ENCODE data around the gene SLC6A18.

Gene SLC6A18

DNA sequence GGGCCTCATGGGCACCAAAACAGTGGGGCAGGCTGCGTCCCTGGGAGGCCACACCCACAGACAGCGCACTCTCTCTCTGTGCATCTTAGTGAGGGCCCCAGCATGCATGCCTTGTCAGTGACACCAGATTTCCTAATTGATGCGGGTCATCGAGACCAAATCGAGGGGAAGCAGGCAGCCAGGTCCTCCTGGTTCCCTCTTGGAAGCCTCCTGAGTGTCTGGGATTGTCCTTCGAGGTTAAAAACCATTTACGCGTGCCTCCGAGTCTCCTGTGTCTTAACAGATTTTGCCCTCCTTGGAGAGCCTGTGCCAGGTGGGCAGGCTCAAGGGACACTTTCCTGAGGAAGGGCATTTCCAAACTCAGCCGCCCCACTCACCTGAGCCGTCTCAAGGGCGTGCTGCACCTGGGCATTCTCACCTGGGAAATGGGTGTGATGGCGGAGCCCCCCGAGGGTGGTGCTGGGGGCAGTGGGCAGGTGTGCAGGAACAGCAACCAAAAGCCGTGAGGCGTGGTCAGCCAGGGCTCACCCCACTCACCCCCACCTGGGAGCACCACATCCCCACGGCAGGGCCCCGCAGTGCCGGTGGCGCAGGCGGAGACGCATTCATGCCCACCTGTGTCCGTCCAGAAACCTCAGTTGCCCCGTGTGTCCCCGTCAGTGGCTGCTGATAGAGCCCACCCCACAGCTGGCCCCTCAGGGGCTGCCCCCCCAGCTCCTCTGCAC lies 21.1 kb upstream of the SLC6A18 start:
- no peak for DNase-seq

DNA sequence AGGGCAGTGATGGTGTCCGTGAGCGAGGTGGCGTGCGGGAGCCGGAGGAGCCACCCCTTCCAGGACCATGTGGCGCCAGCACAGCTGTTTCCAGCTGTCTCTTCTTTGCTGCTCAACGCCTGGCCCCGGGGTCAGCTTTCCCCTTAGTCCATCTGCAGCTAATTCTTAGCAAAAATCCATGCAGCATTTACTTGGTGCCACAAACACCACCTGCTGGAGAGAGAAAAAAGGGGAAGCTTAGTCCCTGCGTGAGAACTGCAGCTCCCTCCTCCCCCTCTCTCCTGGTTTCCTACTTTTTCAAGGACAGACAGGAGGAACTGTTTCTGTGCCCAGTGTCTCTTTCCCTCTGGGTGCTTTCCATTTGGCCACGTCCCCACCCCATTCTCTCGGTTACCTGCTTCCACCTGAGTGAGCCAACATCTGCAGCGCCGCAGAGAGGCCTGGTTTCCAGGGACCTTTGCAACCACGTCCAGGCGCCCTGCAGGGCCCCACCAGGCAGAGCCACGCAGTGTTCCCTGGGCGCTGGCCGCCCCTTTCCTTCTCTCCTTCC lies 20.4 kb upstream of the SLC6A18 start:
- no peak for DNase-seq

- no peak for DNase-seq
These were observed 19.7 kb upstream of the SLC6A18 start for GRCh38 chr5:1205255-1206180.

DNA sequence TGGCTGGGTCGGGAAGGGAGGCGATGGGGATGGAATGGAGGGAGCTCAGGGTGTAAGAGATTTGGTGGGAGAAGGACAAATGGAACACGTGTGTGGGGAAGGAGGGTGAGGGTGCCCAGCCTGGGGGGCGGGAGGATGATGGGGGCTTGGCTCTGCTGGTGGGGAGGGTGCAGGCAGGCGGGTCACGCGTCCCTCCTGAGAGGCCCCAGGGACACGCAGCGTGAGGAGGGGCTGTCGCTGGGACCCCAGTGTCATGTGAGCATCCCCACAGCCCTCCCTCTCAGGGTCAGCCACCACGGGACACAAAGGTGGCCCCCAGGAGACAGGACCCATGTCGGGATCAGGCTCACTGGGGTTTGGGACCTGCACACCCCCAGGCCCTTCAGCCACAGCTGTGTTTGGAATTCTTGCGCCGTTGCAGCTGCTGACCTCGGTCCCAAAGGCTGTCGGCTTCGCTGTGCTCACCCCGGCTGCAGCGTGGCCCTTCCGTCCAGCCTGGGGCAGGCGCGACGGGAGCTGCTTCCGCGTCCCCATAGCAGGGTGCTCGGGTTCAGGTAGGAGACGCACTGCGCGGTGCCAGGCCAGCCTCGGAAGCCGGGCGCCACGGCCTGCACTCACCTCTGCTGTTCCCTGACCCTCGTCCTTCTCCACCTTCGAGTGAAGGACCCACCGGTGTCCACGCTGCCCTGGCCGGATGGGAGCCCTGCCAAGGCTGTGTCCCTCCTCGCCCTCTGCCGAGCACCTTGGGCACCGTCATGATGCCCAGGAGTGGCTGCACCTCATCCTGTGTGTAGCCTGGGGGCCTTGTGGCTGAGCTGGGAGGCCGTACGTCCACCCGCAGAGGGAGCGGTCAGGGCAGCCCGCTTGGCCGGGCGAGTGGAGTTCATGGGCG lies 18.4 kb upstream of the SLC6A18 start:
- DNase-seq = no peak

GRCh38 chr5:1207555-1207954 lies 17.6 kb upstream of the SLC6A18 start:
- DNase-seq = no peak

- DNase-seq = no peak
These were observed 16.9 kb upstream of the SLC6A18 start for GRCh38 chr5:1208221-1208742.

- no peak for DNase-seq
These were observed 16.3 kb upstream of the SLC6A18 start for GRCh38 chr5:1208743-1209488.

DNA sequence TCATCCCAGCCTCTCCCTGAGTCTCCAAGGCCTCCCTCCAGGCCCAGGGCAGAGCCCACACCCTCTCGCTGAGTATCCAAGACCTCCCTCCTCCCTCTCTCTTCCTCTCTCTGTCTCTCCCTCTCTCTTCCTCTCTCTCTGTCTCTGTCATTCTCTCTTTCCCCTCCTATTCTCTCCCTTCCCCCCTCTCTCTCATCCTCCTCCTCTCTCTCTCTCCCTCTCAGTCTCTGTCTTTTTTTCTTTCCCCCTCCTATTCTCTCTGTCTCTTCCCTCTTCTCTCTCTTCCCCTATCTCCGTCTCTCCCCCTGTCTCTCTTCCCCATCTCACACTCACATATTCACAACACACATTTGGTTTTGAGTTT lies 15.7 kb upstream of the SLC6A18 start:
- DNase-seq = no peak

GRCh38 chr5:1209896-1210776 lies 15.0 kb upstream of the SLC6A18 start:
- no peak for DNase-seq

DNA sequence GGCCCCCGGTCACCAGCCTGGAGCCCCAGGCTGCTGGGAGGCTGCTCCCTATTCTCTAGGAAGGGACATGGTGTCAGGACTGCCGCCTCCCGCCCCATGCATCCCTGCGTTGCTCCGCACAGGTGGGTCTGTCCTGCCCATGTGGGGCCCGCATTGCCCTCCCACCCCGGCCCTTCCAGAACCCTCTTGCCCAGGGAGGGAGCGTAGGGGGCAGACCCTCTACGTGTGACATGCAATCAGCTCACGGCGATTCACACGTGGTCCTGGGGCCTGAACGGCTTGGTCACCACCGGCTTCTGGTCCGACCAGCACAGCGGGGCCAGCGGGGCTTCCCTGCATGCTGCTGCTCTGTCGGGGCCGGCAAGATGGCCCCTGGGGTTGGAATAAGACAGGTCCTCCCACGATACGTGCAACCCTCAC lies 14.3 kb upstream of the SLC6A18 start:
- no peak for DNase-seq

DNA sequence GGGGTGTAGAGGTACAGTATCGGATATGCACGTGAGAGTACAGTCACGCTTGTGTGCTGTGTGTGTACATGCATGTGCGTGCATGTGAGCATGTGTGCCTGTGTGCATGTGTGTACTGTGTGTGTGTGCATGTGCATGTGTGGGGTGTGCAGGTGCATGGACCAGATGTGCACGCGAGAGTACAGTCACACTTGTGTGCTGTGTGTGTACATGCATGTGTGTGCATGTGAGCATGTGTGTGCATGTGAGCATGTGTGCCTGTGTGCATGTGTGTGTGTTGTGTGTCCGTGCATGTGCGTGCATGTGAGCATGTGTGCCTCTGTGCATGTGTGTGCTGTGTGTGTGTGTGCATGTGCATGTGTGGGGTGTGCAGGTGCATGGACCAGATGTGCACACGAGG lies 13.5 kb upstream of the SLC6A18 start:
- no peak for DNase-seq

DNA sequence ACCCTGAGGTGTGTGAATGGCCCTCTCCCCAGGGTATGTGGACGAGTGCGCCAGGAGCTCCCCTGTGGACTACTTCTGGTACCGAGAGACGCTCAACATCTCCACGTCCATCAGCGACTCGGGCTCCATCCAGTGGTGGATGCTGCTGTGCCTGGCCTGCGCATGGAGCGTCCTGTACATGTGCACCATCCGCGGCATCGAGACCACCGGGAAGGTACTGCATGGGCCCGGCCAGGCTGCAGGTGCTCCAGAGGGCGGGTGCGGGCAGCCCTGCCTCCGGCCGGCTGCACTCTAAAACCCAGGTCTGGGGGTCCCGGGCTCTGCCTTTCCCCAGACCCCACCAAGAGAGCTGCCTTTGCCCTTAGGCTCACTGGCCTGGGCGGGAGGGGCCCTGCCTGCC lies 12.9 kb upstream of the SLC6A18 start:
- no peak for DNase-seq

DNA sequence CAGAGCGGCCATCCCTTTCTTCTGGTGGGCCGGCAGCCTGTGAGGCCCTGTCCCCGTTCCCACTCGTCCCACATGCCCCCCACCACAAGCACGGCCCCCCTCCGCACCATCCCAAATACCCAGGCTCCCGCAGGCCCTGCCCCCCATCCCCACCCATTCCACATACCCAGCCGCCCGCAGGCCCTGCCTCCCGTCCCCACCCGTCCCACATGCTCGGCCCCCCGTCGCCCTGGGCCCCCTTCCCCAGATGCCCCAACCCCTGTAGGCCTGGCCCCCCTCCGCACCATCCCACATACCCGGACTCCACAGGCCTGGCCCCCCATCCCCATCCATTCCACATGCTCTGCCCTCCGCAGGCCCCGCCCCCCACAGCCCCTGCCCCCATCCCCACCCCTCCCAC lies 12.3 kb upstream of the SLC6A18 start:
- no peak for DNase-seq

- DNase-seq = no peak
These were observed 11.5 kb upstream of the SLC6A18 start for GRCh38 chr5:1213508-1214162.

DNA sequence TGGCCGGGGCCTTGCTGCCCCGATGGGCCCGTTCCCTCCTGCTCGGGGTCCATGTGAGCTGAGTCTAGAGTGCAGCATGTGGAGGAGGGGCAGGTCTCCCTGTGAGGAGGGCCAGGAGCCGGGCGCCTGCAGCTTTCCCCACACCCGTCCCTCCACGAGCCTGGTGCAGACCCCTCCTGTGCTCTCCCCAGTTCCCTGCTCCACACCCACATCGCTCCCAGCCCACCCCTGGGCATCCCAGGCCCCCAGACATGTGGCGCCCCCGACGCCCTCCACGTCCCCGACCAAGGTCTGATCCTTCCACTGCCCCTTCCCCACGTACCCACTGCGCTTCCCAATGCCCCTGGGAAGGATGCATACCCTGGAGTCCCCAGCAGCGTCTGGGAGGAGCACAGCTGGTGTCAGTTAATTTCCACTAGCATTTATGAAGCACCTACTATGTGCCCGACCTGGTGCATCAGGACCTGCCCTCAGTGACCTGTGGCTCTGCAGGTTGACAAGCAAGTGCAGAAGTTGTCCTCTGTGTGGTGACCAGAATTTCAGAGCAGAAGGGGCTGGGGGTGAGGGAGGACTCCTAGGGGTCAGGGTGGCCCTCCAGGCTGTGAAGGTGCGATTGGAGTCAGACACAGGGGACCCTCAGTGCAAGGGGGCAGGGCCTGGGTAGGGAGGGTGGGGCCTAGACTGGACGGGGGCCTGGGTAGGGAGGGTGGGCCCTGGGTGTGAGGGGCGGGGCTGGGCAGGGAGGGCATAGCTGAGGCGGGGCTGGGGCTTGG lies 10.8 kb upstream of the SLC6A18 start:
- DNase-seq = no peak

DNA sequence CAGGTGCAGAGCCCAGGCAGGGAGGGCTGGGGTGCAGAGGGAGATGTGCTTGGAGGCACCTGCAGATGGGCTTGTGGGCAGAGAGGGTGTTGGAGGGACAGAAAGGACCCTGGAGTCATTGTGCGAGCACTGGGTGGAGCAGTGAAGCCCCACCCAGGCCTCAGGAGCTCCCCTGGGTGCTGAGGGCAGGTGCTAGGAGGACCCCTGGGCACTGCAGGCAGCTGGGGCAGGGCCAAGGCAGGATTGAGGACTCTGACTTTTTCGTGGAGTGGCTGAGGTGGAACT lies 10.3 kb upstream of the SLC6A18 start:
- no peak for DNase-seq

DNA sequence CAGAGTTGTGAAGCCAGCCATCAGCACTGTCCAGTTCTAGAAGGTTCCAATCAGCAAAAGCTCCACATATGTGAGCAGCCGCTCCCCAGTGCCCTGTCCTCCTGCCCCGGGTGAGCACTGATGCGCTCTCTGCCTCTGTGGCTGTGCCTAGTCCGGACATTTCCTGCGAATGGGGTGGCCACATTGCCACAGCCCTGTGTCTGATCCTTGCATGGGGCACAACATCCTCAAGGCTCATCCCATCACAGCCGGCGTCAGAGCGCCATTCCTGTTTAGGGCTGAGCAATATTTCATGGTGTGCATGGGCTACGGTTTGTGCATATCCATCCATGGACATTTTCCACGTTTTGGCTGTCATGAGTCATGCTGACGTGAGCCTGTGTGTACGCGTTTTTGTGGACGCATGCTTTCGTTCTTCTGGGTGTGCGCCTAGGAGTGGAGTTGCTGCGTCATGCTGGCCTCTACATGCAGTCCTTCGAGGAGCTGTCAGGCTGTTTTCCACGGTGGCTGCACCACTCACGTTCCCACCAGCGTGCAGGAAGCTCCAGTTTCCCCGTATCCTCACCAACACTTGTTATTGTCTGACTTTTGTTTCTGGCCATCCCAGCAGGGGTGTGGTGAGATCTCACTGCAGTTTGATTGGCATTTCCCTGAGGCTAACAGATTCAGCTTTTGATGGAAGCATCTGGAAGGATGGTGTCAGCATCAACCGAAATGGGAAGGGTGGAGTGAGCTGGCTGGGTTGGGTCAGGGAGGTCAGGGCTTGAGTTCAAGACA lies 9.7 kb upstream of the SLC6A18 start:
- DNase-seq = no peak

- DNase-seq = no peak
These were observed 8.8 kb upstream of the SLC6A18 start for GRCh38 chr5:1216211-1216917.
